OCI-LY1 (cell line): Measurements from ENCODE around the gene DDO.

Source experiments
- H2AFZ ChIP-seq: fragments of 200-600 bp; sonication (generic), shearing (Covaris generic); 2 replicates; pipeline ENCODE4 v1.6.0; 2014; ENCODE audit warnings: antibody characterized with exemption, mild to moderate bottlenecking, low read length
- H3F3A ChIP-seq: fragments of 200-600 bp; sonication (generic), shearing (Covaris generic); 2 replicates; pipeline ENCODE4 v1.6.0; 2014; ENCODE audit warnings: mild to moderate bottlenecking, antibody characterized with exemption, low read length, moderate library complexity; ENCODE audit not compliant: insufficient read depth
- H3K27ac ChIP-seq: fragments of 200-600 bp; sonication (generic); 2 replicates; pipeline ENCODE4 v1.5.1; 2014; ENCODE audit warnings: low read length, mixed run types, mild to moderate bottlenecking, low read depth; ENCODE audit not compliant: poor library complexity, severe bottlenecking
- H3K27me3 ChIP-seq: fragments of 200-600 bp; sonication (generic); 2 replicates; pipeline ENCODE4 v1.6.0; 2014; ENCODE audit warnings: antibody characterized with exemption, mild to moderate bottlenecking, low read length, moderate library complexity; ENCODE audit not compliant: insufficient read depth
- H3K36me3 ChIP-seq: fragments of 200-600 bp; sonication (generic); 2 replicates; pipeline ENCODE4 v1.6.1; 2014; ENCODE audit warnings: mild to moderate bottlenecking, antibody characterized with exemption, low read length, moderate library complexity, mixed read lengths; ENCODE audit not compliant: insufficient read depth
- H3K4me1 ChIP-seq: fragments of 200-600 bp; sonication (generic); 2 replicates; pipeline ENCODE4 v1.5.1; 2014; ENCODE audit warnings: mild to moderate bottlenecking, low read length, moderate library complexity; ENCODE audit not compliant: insufficient read depth, severe bottlenecking
- H3K4me2 ChIP-seq: fragments of 200-600 bp; sonication (generic), shearing (Covaris generic); 2 replicates; pipeline ENCODE4 v1.6.1; 2014; ENCODE audit warnings: low read length
- H3K4me3 ChIP-seq: fragments of 200-600 bp; sonication (generic); 2 replicates; pipeline ENCODE4 v1.5.1; 2014; ENCODE audit warnings: low read length, low read depth, mild to moderate bottlenecking, mixed read lengths; ENCODE audit not compliant: poor library complexity, severe bottlenecking
- H3K79me2 ChIP-seq: fragments of 200-600 bp; shearing (Covaris generic); 2 replicates; pipeline ENCODE4 v1.6.1; 2016; ENCODE audit warnings: mixed run types, low read length, mixed read lengths; ENCODE audit not compliant: insufficient read depth
- H3K9ac ChIP-seq: fragments of 200-600 bp; sonication (generic), shearing (Covaris generic); 2 replicates; pipeline ENCODE4 v1.6.1; 2014; ENCODE audit warnings: mild to moderate bottlenecking, low read length, mixed read lengths
- H3K9me2 ChIP-seq: fragments of 200-600 bp; sonication (generic), shearing (Covaris generic); 2 replicates; pipeline ENCODE4 v1.6.1; 2014; ENCODE audit warnings: low read depth, mild to moderate bottlenecking, low read length, mixed read lengths
- H3K9me3 ChIP-seq: fragments of 200-600 bp; shearing (Covaris generic); 2 replicates; pipeline ENCODE4 v1.6.1; 2014; ENCODE audit warnings: low read length, mixed read lengths
- H4K20me1 ChIP-seq: fragments of 200-600 bp; sonication (generic), shearing (Covaris generic); 2 replicates; pipeline ENCODE4 v1.6.0; 2016; ENCODE audit warnings: mild to moderate bottlenecking, low read length; ENCODE audit not compliant: insufficient read depth
- CTCF ChIP-seq: fragments of 200-600 bp; sonication (generic), shearing (Covaris generic); IDR thresholded peaks from 2 replicates; pipeline ENCODE4 v1.5.1; 2017; ENCODE audit warnings: mild to moderate bottlenecking, antibody characterized with exemption, low read length, moderate library complexity, mixed read lengths
- EZH2 ChIP-seq: fragments of 200-600 bp; sonication (generic), shearing (Covaris generic); IDR thresholded peaks from 2 replicates; pipeline ENCODE4 v1.8.0; 2017; ENCODE audit warnings: borderline replicate concordance, mixed run types, mild to moderate bottlenecking, antibody characterized with exemption, low read length, moderate library complexity, mixed read lengths

DDO gene, protein sequence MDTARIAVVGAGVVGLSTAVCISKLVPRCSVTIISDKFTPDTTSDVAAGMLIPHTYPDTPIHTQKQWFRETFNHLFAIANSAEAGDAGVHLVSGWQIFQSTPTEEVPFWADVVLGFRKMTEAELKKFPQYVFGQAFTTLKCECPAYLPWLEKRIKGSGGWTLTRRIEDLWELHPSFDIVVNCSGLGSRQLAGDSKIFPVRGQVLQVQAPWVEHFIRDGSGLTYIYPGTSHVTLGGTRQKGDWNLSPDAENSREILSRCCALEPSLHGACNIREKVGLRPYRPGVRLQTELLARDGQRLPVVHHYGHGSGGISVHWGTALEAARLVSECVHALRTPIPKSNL

GRCh38 chr6:110415086-110415916, at the start of gene DDO:
TSS of gene DDO (minus strand) at chr6:110415575. CDS start at chr6:110413462, 2,113 bp downstream.
- H3K9me3 ChIP-seq = no peaks in the 10 kb centered on the region
- H3K4me3 ChIP-seq = no peak within 1 kb of the TSS
- TF ChIP-seq CTCF (no peak), EZH2 (no peak)
- no peak within 1 kb of the TSS for H3K27ac ChIP-seq
- H3K27me3 ChIP-seq = no peaks in the 10 kb centered on the region
- no peaks in the 10 kb centered on the region for H3K9me2 ChIP-seq
- H3K9ac ChIP-seq = no peak within 1 kb of the TSS
- no peaks in the 10 kb centered on the region for H3K79me2 ChIP-seq
- no peak within 1 kb of the TSS for H3K4me2 ChIP-seq
- H3F3A ChIP-seq = no peaks in the 10 kb centered on the region
- no peaks in the 10 kb centered on the region for H4K20me1 ChIP-seq
- no peaks in the 10 kb centered on the region for H3K36me3 ChIP-seq
- H3K4me1 ChIP-seq = no peaks in the 10 kb centered on the region
- no peak within 1 kb of the TSS for H2AFZ ChIP-seq

- H3K9ac ChIP-seq = no peak overlapping the region
These were observed 47.6 kb upstream of the DDO start for GRCh38 chr6:110462884-110463481.

More at GRCh38 chr6:110462884-110463481, 47.6 kb upstream of the DDO start:
- no peak overlapping the region for H3K4me2 ChIP-seq
- no peaks in the 10 kb centered on the region for H3K4me1 ChIP-seq
- H4K20me1 ChIP-seq = no peaks in the 10 kb centered on the region
- no peaks in the 10 kb centered on the region for H3F3A ChIP-seq
- no peaks in the 10 kb centered on the region for H3K9me3 ChIP-seq
- H3K79me2 ChIP-seq = no peaks in the 10 kb centered on the region
- H3K27ac ChIP-seq = no peak overlapping the region
- no peaks in the 10 kb centered on the region for H3K9me2 ChIP-seq
- H3K36me3 ChIP-seq = no peaks in the 10 kb centered on the region
- no peak for TF ChIP-seq EZH2
- TF ChIP-seq CTCF = no peak
- no peak overlapping the region for H2AFZ ChIP-seq
- H3K27me3 ChIP-seq = no peaks in the 10 kb centered on the region
- no peak overlapping the region for H3K4me3 ChIP-seq
